ENCODE data around the gene TPGS1. TPM values are rescaled to one million over a fixed set of nuclear protein-coding genes. Genes with fewer than 3 reads are reported as not detected.

TPGS1 gene
- total and polyA plus RNA-seq, 3 donors from 2014 or later, result 5.4 to 104 (median 98.5) TPM

GRCh38 chr19:556611-557382 is 49.5 kb downstream of the TPGS1 start:
- no peak for DNase-seq
- Histone ChIP-seq H3K27me3 (no peaks in the 10 kb centered on the region), H3K27ac (no peak overlapping the region), H3K36me3 (ENCODE audit: low read depth, missing control alignments) (no peaks in the 10 kb centered on the region), H3K4me3 (no peak overlapping the region), H3K4me1 (peaks cover 3% of the 10 kb centered on the region), H3K9me3 (no peaks in the 10 kb centered on the region)
- 82 to 94% methylated on average over 21 to 30 of the region's 31 CpGs for WGBS, 2 donors
- intact Hi-C loops (cut with DNase I; ENCODE audit: low total_unique reads), result no loop called here
- TF ChIP-seq CTCF (IDR thresholded peaks at IDR 0.05), result no peak
- no peak for TF ChIP-seq POLR2A (IDR thresholded peaks at IDR 0.05)

- no peak for TF ChIP-seq POLR2A (IDR thresholded peaks at IDR 0.05)
- no peak for TF ChIP-seq CTCF (IDR thresholded peaks at IDR 0.05)
- intact Hi-C loops (cut with DNase I; ENCODE audit: low total_unique reads), result no loop called here
- Histone ChIP-seq H3K4me3 (no peak overlapping the region), H3K27me3 (no peaks in the 10 kb centered on the region), H3K36me3 (ENCODE audit: low read depth, missing control alignments) (no peaks in the 10 kb centered on the region), H3K27ac (peak overlapping the region; percentile 24 to 41), H3K4me1 (peaks cover 3% of the 10 kb centered on the region), H3K9me3 (no peaks in the 10 kb centered on the region)
- 63 to 70% methylated on average over 14 to 21 of the region's 21 CpGs for WGBS, 2 donors
- no peak for DNase-seq
Observed at GRCh38 chr19:558770-559439, 51.6 kb downstream of the TPGS1 start.

- Histone ChIP-seq H3K4me3 (no peak overlapping the region), H3K36me3 (ENCODE audit: low read depth, missing control alignments) (no peaks in the 10 kb centered on the region), H3K4me1 (peaks cover 3% of the 10 kb centered on the region), H3K27me3 (no peaks in the 10 kb centered on the region), H3K27ac (no peak overlapping the region), H3K9me3 (no peaks in the 10 kb centered on the region)
- no peak for DNase-seq
- intact Hi-C loops (cut with DNase I; ENCODE audit: low total_unique reads), result no loop called here
- 80 to 84% methylated on average over 12 of the region's 12 CpGs for WGBS, 2 donors
- no peak for TF ChIP-seq CTCF (IDR thresholded peaks at IDR 0.05)
- no peak for TF ChIP-seq POLR2A (IDR thresholded peaks at IDR 0.05)
Observed at GRCh38 chr19:560121-560520, 52.8 kb downstream of the TPGS1 start.

- TF ChIP-seq CTCF (IDR thresholded peaks at IDR 0.05), result no peak
- no peak for TF ChIP-seq POLR2A (IDR thresholded peaks at IDR 0.05)
- H3K36me3 ChIP-seq (ENCODE audit: low read depth, missing control alignments), result no peaks in the 10 kb centered on the region
- no peak overlapping the region for H3K4me3 ChIP-seq
- WGBS, 2 donors, result 40 to 50% methylated on average over 19 of the region's 19 CpGs
- no peaks in the 10 kb centered on the region for H3K27me3 ChIP-seq
- intact Hi-C loops (cut with DNase I; ENCODE audit: low total_unique reads), result no loop called here
- peaks cover 3% of the 10 kb centered on the region for H3K4me1 ChIP-seq
- H3K9me3 ChIP-seq, result no peaks in the 10 kb centered on the region
- no peak overlapping the region for H3K27ac ChIP-seq
- peak; percentile 63 for DNase-seq
Observed at GRCh38 chr19:566403-566802, 59.1 kb downstream of the TPGS1 start.

All from testis (tissue), 3 donors.